ENCODE data around the gene SMPD2.

Gene SMPD2

DNA sequence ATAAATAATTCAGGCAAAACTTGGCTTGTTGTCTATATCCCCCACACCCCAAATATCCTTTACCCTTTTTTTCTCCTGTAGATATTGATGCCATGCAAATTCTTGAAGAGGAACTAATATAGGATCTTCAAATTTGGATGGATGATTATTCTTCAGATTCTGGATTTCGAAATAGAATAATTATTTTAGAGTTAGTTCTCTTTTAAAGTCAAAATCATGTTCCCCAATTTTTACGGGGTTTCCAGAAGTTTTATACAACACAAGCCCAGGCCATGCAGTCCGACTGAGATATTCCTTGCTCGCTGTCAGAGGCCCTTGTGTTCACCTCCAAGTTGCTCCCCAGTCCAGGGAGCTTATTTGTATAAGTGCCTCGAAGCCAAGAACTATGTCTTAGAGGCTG lies 4.5 kb upstream of the SMPD2 start:
- CTCF ChIA-PET = interaction anchor here (0.8 to 2.0 kb wide), 2 partner anchors 248 to 652 kb away, joined by 3 to 8 read pairs; no protein-coding TSS in a partner anchor
- POLR2A ChIA-PET = interaction anchor here (0.6 kb wide), 1 partner anchor 52 kb away, joined by 3 read pairs; no protein-coding TSS in a partner anchor

DNA sequence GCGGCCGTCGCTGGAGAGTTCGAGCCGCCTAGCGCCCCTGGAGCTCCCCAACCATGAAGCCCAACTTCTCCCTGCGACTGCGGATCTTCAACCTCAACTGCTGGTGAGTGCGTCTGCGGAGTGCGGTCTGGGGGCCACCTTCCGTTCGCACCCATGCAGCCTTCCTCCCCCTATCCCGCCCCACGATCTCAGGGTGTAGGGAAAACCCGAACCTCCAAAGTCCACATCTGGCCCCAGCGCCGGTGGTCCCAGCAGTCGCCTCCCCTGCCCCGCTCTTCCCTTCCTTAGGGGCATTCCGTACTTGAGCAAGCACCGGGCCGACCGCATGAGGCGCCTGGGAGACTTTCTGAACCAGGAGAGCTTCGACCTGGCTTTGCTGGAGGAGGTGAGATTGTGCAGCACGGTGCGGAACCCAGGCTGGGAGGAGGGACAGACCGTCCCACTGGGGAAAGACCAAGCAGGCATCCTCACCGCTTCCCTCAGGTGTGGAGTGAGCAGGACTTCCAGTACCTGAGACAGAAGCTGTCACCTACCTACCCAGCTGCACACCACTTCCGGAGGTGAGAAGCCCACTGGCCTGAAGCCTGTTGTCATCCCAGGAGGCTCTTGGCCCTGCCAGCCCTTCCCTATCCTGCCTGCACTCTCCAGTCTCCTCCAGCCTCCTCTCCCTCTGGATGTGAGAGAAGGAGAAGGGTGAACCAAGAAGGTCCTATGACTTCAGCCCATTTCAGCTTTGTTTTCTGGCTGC lies 719 bp downstream of the SMPD2 start:
- peak overlapping the region; percentile 82 for H3K4me3 ChIP-seq (ENCODE audit: low read depth, low read length)
- H3K9me3 ChIP-seq (ENCODE audit: control insufficient read depth, insufficient read depth, low read depth, low read length) = no peaks in the 10 kb centered on the region
- H3K36me3 ChIP-seq (ENCODE audit: control insufficient read depth in 2 of 2, insufficient read depth in 1 of 2, low read length in 2 of 2) = peaks cover 0 to 45% of the 10 kb centered on the region in 2 experiments; a peak in 1 of 3 replicates
- H3K4me1 ChIP-seq (ENCODE audit: control insufficient read depth, insufficient read depth, low read length) = no peaks in the 10 kb centered on the region
- ChIA-PET POLR2A (interaction anchor here (0.8 to 2.9 kb wide), 11 partner anchors 10 to 1306 kb away, joined by 3 to 17 read pairs (median 5); partner anchors contain the start of genes CD164, MICAL1 and SESN1), CTCF (interaction anchor here (0.6 to 4.3 kb wide), 10 partner anchors 9 to 846 kb away, joined by 3 to 24 read pairs (median 4); partner anchors contain the start of genes CD164 and MICAL1)
- peak overlapping the region; percentile 68; the same call in 1 of the 2 replicates for H3K27ac ChIP-seq (ENCODE audit: extremely low read depth, low read depth, low read length)
- TF ChIP-seq SCRT1 (tag by site-specific recombination; IDR thresholded peaks at IDR 0.05; ENCODE audit: borderline replicate concordance) (no peak), ZNF510 (tag by site-specific recombination; IDR thresholded peaks at IDR 0.05; ENCODE audit: insufficient replicate concordance) (no peak), SP2 (tag by site-specific recombination; IDR thresholded peaks at IDR 0.05) (no peak), REST (tag by site-specific recombination; IDR thresholded peaks at IDR 0.05) (no peak), ZEB2 (tag by site-specific recombination; IDR thresholded peaks at IDR 0.05) (no peak; the same call in none of the 2 replicates), KLF9 (tag by site-specific recombination; IDR thresholded peaks at IDR 0.05; ENCODE audit: low read depth) (no peak), ZNF426 (tag by site-specific recombination; IDR thresholded peaks at IDR 0.05) (no peak), ZNF292 (tag by site-specific recombination; IDR thresholded peaks at IDR 0.05; ENCODE audit: borderline replicate concordance, low read depth) (no peak), SP7 (tag by site-specific recombination; IDR thresholded peaks at IDR 0.05) (0 out of 2 replicates have a peak, but pooled peaks have one; percentile 40), GLIS2 (tag by site-specific recombination; IDR thresholded peaks at IDR 0.05) (peak; percentile 60; the same call in 1 of the 2 replicates), ZNF2 (tag by site-specific recombination; IDR thresholded peaks at IDR 0.05) (no peak), ZBTB1 (tag by site-specific recombination; IDR thresholded peaks at IDR 0.05) (no peak), KLF8 (tag by site-specific recombination; IDR thresholded peaks at IDR 0.05) (no peak; the same call in 1 of the 2 replicates), PRDM2 (tag by site-specific recombination; IDR thresholded peaks at IDR 0.05; ENCODE audit: borderline replicate concordance) (no peak), ZNF416 (tag by site-specific recombination; IDR thresholded peaks at IDR 0.05) (no peak), ZNF155 (tag by site-specific recombination; IDR thresholded peaks at IDR 0.05) (no peak), ZNF837 (tag by site-specific recombination; IDR thresholded peaks at IDR 0.05) (no peak)
- TF ChIP-seq, protein P1, sequence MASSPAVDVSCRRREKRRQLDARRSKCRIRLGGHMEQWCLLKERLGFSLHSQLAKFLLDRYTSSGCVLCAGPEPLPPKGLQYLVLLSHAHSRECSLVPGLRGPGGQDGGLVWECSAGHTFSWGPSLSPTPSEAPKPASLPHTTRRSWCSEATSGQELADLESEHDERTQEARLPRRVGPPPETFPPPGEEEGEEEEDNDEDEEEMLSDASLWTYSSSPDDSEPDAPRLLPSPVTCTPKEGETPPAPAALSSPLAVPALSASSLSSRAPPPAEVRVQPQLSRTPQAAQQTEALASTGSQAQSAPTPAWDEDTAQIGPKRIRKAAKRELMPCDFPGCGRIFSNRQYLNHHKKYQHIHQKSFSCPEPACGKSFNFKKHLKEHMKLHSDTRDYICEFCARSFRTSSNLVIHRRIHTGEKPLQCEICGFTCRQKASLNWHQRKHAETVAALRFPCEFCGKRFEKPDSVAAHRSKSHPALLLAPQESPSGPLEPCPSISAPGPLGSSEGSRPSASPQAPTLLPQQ (tag by site-specific recombination; IDR thresholded peaks at IDR 0.05) = peak; percentile 70; the same call in 1 of the 2 replicates
- TF ChIP-seq, protein P2, sequence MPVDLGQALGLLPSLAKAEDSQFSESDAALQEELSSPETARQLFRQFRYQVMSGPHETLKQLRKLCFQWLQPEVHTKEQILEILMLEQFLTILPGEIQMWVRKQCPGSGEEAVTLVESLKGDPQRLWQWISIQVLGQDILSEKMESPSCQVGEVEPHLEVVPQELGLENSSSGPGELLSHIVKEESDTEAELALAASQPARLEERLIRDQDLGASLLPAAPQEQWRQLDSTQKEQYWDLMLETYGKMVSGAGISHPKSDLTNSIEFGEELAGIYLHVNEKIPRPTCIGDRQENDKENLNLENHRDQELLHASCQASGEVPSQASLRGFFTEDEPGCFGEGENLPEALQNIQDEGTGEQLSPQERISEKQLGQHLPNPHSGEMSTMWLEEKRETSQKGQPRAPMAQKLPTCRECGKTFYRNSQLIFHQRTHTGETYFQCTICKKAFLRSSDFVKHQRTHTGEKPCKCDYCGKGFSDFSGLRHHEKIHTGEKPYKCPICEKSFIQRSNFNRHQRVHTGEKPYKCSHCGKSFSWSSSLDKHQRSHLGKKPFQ (tag by site-specific recombination; IDR thresholded peaks at IDR 0.05) = no peak

More for the DNA sequence above, 4.5 kb upstream of the SMPD2 start:
- TF ChIP-seq ZFHX2 (tag by site-specific recombination; conservative IDR thresholded peaks at IDR 0.05) (no peak), ZNF629 (tag by site-specific recombination; IDR thresholded peaks at IDR 0.05) (no peak), TCF7L2 (IDR thresholded peaks at IDR 0.05; ENCODE audit: borderline replicate concordance, low read depth, low read length) (no peak)
- H3K9me3 ChIP-seq (ENCODE audit: control insufficient read depth, insufficient read depth, low read depth, low read length) = no peaks in the 10 kb centered on the region
- H3K36me3 ChIP-seq (ENCODE audit: control insufficient read depth in 2 of 2, insufficient read depth in 1 of 2, low read length in 2 of 2) = no peaks in the 10 kb centered on the region
- no peak overlapping the region for H3K27ac ChIP-seq (ENCODE audit: extremely low read depth, low read depth, low read length)
- H3K4me3 ChIP-seq (ENCODE audit: low read depth, low read length) = no peak overlapping the region
- no peaks in the 10 kb centered on the region for H3K4me1 ChIP-seq (ENCODE audit: control insufficient read depth, insufficient read depth, low read length)

All from HEK293 (cell line).